WI38 (cell line): Measurements from ENCODE around the gene CAMKK2.
"Not testable (repeated sequence)": the region's sequence is repeated elsewhere in the genome, so short reads cannot be mapped to it uniquely, and the experiment has no call there.

Experiments used
- H3K4me3 ChIP-seq: 2 replicates; pipeline ENCODE4 v1.5.1; 2011; ENCODE audit warnings: low read depth, mild to moderate bottlenecking, control low read depth, low read length
- TF ChIP-seq, protein P1 (sequence below): IDR thresholded peaks from 2 replicates; pipeline ENCODE4 v1.5.1; 2012; ENCODE audit warnings: low read depth, mild to moderate bottlenecking, control low read depth, low read length

Gene CAMKK2

GRCh38 chr12:121283388-121283787 lies 13.1 kb downstream of the CAMKK2 start:
- no peak overlapping the region for H3K4me3 ChIP-seq
- TF ChIP-seq, protein P1, sequence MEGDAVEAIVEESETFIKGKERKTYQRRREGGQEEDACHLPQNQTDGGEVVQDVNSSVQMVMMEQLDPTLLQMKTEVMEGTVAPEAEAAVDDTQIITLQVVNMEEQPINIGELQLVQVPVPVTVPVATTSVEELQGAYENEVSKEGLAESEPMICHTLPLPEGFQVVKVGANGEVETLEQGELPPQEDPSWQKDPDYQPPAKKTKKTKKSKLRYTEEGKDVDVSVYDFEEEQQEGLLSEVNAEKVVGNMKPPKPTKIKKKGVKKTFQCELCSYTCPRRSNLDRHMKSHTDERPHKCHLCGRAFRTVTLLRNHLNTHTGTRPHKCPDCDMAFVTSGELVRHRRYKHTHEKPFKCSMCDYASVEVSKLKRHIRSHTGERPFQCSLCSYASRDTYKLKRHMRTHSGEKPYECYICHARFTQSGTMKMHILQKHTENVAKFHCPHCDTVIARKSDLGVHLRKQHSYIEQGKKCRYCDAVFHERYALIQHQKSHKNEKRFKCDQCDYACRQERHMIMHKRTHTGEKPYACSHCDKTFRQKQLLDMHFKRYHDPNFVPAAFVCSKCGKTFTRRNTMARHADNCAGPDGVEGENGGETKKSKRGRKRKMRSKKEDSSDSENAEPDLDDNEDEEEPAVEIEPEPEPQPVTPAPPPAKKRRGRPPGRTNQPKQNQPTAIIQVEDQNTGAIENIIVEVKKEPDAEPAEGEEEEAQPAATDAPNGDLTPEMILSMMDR: no peak

DNA sequence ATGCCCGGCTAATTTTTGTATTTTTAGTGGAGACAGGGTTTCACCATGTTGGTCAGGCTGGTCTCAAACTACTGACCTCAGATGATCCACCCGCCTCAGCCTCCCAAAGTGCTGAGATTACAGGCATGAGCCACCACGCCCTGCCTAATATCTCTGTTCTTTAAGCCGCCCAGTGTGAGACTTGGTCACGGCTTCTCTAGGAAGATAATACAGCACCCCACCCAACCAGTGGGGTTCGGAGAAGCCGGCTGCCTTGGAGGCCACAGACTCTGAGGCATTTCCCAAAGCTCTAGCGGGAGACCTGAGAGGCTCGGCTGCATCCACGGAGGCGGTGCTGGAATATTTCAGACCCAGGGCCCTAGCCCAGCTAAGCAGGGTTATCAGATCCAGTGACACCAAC lies 13.6 kb downstream of the CAMKK2 start:
- H3K4me3 ChIP-seq: not testable (repeated sequence)

DNA sequence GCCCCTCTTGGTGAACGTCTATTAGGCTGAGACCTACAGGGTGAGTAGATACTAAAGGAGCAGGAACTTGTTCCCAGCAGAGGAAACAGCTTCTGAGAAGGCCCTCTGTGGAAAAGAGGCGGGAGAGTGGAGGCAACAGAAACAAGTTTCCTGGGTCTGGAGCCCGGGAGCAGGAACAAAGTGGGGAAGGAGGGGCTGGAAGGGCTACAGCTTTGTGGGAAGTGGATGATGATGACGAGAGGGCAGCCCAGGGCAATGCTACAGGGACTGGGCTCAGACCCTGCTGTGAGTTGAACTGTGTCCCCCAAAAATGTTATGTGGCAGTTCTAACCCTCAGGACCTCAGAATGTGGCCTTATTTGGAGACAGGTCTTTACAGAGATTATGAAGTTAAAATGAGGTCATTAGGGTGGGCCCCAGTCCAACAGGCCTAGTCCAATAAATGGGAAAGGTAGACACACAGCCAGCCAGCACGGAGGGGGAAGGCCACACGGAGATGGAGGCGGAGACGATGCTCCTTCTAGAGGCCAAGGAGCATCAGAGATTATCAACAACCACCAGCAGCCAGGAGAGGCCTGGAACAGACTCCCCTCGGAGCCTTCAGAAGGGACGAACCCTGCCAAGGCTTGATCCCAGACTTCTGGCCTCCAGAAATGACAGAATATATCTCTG lies 14.3 kb downstream of the CAMKK2 start:
- no peak overlapping the region for H3K4me3 ChIP-seq
- TF ChIP-seq, protein P1: no peak

DNA sequence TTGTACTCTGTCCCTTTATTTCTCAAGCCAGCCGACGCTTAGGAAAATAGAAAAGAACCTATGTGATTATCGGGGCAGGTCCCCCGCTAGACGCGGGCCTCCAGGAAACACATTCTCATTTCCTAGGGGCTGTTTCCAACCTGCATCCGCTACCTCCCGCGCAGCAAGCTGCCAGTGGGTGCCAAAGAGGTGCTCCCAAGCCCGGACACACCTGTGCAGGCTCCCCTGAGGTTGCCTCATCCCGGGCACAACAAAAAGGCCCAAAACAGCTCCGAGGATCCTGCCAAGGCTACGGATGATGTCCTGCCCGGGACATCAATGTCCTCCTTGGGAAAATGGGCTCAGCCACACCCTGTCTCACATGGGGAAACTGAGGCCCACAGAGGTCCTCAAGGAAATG lies 15.4 kb downstream of the CAMKK2 start:
- H3K4me3 ChIP-seq: not testable (repeated sequence)

- H3K4me3 ChIP-seq: not testable (repeated sequence)
Observed at GRCh38 chr12:121280531-121280930, 16.0 kb downstream of the CAMKK2 start.

DNA sequence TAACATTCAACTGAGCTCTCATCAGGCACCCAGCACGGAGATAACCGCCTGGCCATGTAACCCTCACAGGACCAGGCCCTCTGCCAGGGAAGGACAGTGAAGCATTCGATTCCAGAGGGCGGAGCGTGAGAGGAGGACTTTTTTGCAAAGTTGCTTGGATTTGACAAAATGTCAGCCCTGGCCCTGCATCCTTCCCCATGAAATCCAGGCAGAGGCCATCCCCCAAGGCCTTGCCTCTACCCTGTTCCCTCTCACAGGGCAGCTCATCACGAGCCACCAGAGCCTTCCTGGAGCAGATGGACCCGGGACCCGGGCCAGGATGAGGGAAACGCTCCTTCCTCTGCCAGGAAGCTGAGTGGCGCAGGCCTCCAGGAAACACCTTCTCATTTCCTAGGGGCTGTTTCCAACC lies 17.0 kb downstream of the CAMKK2 start:
- H3K4me3 ChIP-seq: no peak overlapping the region
- TF ChIP-seq, protein P1: no peak

DNA sequence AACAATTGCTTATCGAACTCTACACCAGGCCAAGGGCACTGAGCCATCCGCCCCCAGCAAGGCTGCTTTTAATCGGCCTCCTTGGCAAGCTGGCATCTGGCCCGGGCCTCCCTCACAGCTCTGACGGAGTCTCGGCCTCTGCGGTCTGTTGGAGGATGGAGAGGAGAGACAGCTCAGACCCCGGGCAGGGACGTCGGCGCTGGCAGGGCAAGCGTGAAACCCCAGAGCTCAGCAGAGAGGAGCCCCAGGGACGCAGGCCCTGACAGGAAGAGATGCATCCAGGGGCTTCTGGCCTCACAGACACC lies 17.5 kb downstream of the CAMKK2 start:
- TF ChIP-seq, protein P1: no peak
- no peak overlapping the region for H3K4me3 ChIP-seq

GRCh38 chr12:121278169-121279070 lies 18.1 kb downstream of the CAMKK2 start:
- TF ChIP-seq, protein P1: no peak
- no peak overlapping the region for H3K4me3 ChIP-seq

DNA sequence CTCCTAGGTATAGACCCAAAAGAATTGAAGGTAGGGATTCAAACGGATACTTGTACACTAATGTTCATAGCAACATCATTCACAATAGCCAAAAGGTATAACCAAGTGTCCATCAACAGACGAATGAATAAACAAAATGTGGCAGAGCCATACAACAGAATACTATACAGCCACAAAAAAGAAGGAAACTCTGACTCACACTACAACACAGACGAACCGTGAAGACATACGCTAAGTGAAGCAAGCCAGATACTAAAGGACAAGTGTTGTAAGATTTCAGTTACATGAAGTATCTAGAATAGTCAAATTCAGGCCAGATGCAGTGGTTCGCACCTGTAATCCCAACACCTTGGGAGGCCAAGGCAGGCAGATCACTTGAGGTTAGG lies 19.1 kb downstream of the CAMKK2 start:
- no peak overlapping the region for H3K4me3 ChIP-seq
- TF ChIP-seq, protein P1: no peak
